HL-60 (cell line): ENCODE results near the gene NAPEPLD.
"Not testable (repeated sequence)": the region's sequence is repeated elsewhere in the genome, so short reads cannot be mapped to it uniquely, and the experiment has no call there.

Source experiments
- POLR2AphosphoS5 ChIP-seq: IDR thresholded peaks from 2 replicates; pipeline ENCODE4 v1.6.1; 2012; ENCODE audit warnings: low read depth
- SPI1 ChIP-seq: IDR thresholded peaks from 2 replicates; pipeline ENCODE4 v1.6.1; 2012; ENCODE audit warnings: low read depth, mild to moderate bottlenecking, borderline replicate concordance
- TF ChIP-seq, protein P1 (sequence below): IDR thresholded peaks from one replicate; pipeline ENCODE4 v1.5.1; 2011; ENCODE audit warnings: low read length, control low read depth, inconsistent platforms; ENCODE audit not compliant: insufficient read depth

DNA sequence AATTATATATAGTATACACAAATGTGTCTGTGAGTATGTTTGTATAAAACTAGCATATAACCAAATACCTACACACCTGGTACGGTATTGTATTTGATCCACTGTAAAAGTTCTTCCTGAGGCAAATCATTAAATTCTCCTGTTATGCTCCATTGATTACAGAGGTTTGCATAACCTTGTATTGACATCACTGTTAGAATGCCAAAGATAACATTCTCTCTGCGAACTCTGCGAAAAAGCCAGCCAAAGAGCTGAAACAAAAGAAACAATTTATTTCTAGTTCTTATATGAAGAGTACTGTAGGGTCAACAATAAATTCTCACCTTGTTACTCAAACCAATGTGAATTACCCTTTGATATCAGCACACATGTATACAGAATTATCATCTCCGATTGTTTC is 46.5 kb upstream of the NAPEPLD start:
- TF ChIP-seq, protein P1, sequence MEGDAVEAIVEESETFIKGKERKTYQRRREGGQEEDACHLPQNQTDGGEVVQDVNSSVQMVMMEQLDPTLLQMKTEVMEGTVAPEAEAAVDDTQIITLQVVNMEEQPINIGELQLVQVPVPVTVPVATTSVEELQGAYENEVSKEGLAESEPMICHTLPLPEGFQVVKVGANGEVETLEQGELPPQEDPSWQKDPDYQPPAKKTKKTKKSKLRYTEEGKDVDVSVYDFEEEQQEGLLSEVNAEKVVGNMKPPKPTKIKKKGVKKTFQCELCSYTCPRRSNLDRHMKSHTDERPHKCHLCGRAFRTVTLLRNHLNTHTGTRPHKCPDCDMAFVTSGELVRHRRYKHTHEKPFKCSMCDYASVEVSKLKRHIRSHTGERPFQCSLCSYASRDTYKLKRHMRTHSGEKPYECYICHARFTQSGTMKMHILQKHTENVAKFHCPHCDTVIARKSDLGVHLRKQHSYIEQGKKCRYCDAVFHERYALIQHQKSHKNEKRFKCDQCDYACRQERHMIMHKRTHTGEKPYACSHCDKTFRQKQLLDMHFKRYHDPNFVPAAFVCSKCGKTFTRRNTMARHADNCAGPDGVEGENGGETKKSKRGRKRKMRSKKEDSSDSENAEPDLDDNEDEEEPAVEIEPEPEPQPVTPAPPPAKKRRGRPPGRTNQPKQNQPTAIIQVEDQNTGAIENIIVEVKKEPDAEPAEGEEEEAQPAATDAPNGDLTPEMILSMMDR = not testable (repeated sequence)
- not testable (repeated sequence) for TF ChIP-seq POLR2AphosphoS5, SPI1
